H1 (cell line): ENCODE results near the gene TMEM220. TPM values are rescaled to one million over a fixed set of nuclear protein-coding genes. Genes with fewer than 3 reads are reported as not detected.

Source experiments
- CTCF ChIA-PET: fragments of 300-600 bp; sonication (Branson Sonifier 250); formaldehyde crosslinking; loops from one replicate; lab custom pipeline; 2021; ENCODE audit not compliant: partially characterized antibody; lab: Charles Lee
- POLR2A ChIA-PET: fragments of 300-600 bp; sonication (Branson Sonifier 250); formaldehyde crosslinking; loops from one replicate; lab custom pipeline; 2021; ENCODE audit warnings: inconsistent platforms; ENCODE audit not compliant: partially characterized antibody; lab: Charles Lee
- DNase-seq, 2 experiments: peaks; one replicate each; pipeline versions ENCODE4 v3.0.0 to v3.0.0-alpha.2; 2010 to 2022; ENCODE audit warnings: low spot score in 2 of 2, low read depth in 1 of 2, mixed read lengths in 1 of 2
- FAIRE-seq: peaks from 2 replicates; lab custom pipeline; 2011; peaks lifted over from hg19 to GRCh38; lab: Jason Lieb, UNC
- H2AFZ ChIP-seq: 2 replicates; pipeline ENCODE4 v1.8.1; 2012; ENCODE audit warnings: low read length, inconsistent platforms
- H2AK5ac ChIP-seq: 2 replicates; pipeline ENCODE4 v1.6.1; 2013; ENCODE audit warnings: low read depth, low read length
- H2BK120ac ChIP-seq: replicated peaks from 2 replicates; pipeline ENCODE3; 2013; ENCODE audit warnings: low read depth, low read length, inconsistent platforms
- H2BK12ac ChIP-seq: 2 replicates; pipeline ENCODE4 v1.6.1; 2013; ENCODE audit warnings: low read depth, low read length
- H2BK15ac ChIP-seq: 2 replicates; pipeline ENCODE4 v1.6.1; 2013; ENCODE audit warnings: low read length
- H2BK20ac ChIP-seq: 2 replicates; pipeline ENCODE4 v1.6.1; 2013; ENCODE audit warnings: low read length
- H2BK5ac ChIP-seq: 2 replicates; pipeline ENCODE4 v1.6.1; 2013; ENCODE audit warnings: low read depth, low read length
- H3K14ac ChIP-seq: 2 replicates; pipeline ENCODE4 v1.6.1; 2013; ENCODE audit warnings: inconsistent platforms; ENCODE audit not compliant: insufficient read length
- H3K18ac ChIP-seq: 2 replicates; pipeline ENCODE4 v1.6.1; 2013; ENCODE audit warnings: low read length; ENCODE audit errors: extremely low read depth
- H3K23ac ChIP-seq: 2 replicates; pipeline ENCODE4 v1.6.1; 2013; ENCODE audit warnings: inconsistent platforms; ENCODE audit not compliant: insufficient read length
- H3K23me2 ChIP-seq: 2 replicates; pipeline ENCODE4 v1.6.1; 2013; ENCODE audit warnings: low read depth, low read length
- H3K27ac ChIP-seq: 2 replicates; pipeline ENCODE4 v1.6.1; 2011; ENCODE audit warnings: low read depth, low read length, inconsistent platforms
- H3K27me3 ChIP-seq, 4 experiments: replicated peaks in 1 of 4; 1 replicate in 1 of 4; 2 replicates in 3 of 4; pipeline versions ENCODE4 v1.6.1 to v1.8.1; 2011 to 2013; ENCODE audit warnings: low read length in 3 of 4, mild to moderate bottlenecking in 3 of 4, inconsistent platforms in 2 of 4, mixed read lengths in 2 of 4, moderate library complexity in 1 of 4; ENCODE audit not compliant: control insufficient read depth in 3 of 4, insufficient read depth in 3 of 4; ENCODE audit errors: extremely low read depth in 1 of 4
- H3K36me3 ChIP-seq, 4 experiments: 2 replicates each; pipeline versions ENCODE4 v1.6.1 to v1.8.1; 2011 to 2013; ENCODE audit warnings: mild to moderate bottlenecking in 4 of 4, low read length in 3 of 4, moderate library complexity in 2 of 4, control low read depth in 1 of 4, inconsistent platforms in 1 of 4; ENCODE audit not compliant: insufficient read depth in 4 of 4, control insufficient read depth in 2 of 4
- H3K4ac ChIP-seq: replicated peaks from 2 replicates; pipeline ENCODE3; 2013; ENCODE audit warnings: low read length, low read depth, mixed read lengths, inconsistent platforms; ENCODE audit not compliant: insufficient read length
- H3K4me1 ChIP-seq, 4 experiments: replicated peaks in 1 of 4; 1 replicate in 1 of 4; 2 replicates in 3 of 4; pipeline versions ENCODE4 v1.6.1 to v1.8.1; 2011 to 2013; ENCODE audit warnings: low read length in 3 of 4, inconsistent platforms in 2 of 4, mixed read lengths in 1 of 4; ENCODE audit not compliant: insufficient read depth in 4 of 4, control insufficient read depth in 3 of 4
- H3K4me2 ChIP-seq, 2 experiments: 2 replicates each; pipeline versions ENCODE4 v1.6.1 to v1.8.1; 2011 to 2013; ENCODE audit warnings: low read depth in 2 of 2, low read length in 2 of 2, control low read depth in 1 of 2, inconsistent platforms in 1 of 2, mild to moderate bottlenecking in 1 of 2; ENCODE audit not compliant: insufficient read depth in 1 of 2
- H3K4me3 ChIP-seq, 4 experiments: fragments of 200-600, 300-600 bp in 1 of 4; sonication (generic), shearing (Covaris generic), sonication (Bioruptor Twin) in 1 of 4; 2 replicates each; pipeline versions ENCODE4 v1.5.1 to v1.8.1; 2011 to 2016; ENCODE audit warnings: low read length in 4 of 4, low read depth in 3 of 4, control low read depth in 2 of 4, inconsistent platforms in 2 of 4, mild to moderate bottlenecking in 2 of 4, mixed read lengths in 1 of 4, moderate library complexity in 1 of 4; ENCODE audit not compliant: insufficient read depth in 2 of 4; ENCODE audit errors: extremely low read depth in 1 of 4
- H3K56ac ChIP-seq: replicated peaks from 2 replicates; pipeline ENCODE3; 2013; ENCODE audit warnings: low read depth, mild to moderate bottlenecking, mixed read lengths, low read length, inconsistent platforms; ENCODE audit not compliant: insufficient read length
- H3K79me1 ChIP-seq: 2 replicates; pipeline ENCODE4 v1.6.1; 2013; ENCODE audit warnings: low read depth, low read length, control low read depth
- H3K79me2 ChIP-seq, 2 experiments: 2 replicates each; pipeline versions ENCODE4 v1.6.1 to v1.8.1; 2012 to 2013; ENCODE audit warnings: low read length in 2 of 2, mild to moderate bottlenecking in 2 of 2, inconsistent platforms in 1 of 2; ENCODE audit not compliant: insufficient read depth in 2 of 2, control insufficient read depth in 1 of 2
- H3K9ac ChIP-seq, 4 experiments: replicated peaks in 1 of 4; 1 replicate in 1 of 4; 2 replicates in 3 of 4; pipeline versions ENCODE4 v1.6.1 to v1.8.1; 2011 to 2013; ENCODE audit warnings: low read depth in 3 of 4, low read length in 3 of 4, control low read depth in 2 of 4, mild to moderate bottlenecking in 2 of 4, moderate library complexity in 2 of 4, inconsistent platforms in 1 of 4; ENCODE audit errors: extremely low read depth in 1 of 4
- H3K9me3 ChIP-seq, 2 experiments: 2 replicates each; pipeline versions ENCODE4 v1.6.1 to v1.8.1; 2012 to 2013; ENCODE audit warnings: mild to moderate bottlenecking in 2 of 2, moderate library complexity in 2 of 2, control low read depth in 1 of 2, inconsistent platforms in 1 of 2, low read depth in 1 of 2, low read length in 1 of 2, mixed read lengths in 1 of 2; ENCODE audit not compliant: insufficient read depth in 2 of 2
- H4K20me1 ChIP-seq, 2 experiments: replicated peaks in 1 of 2; 2 replicates each; pipeline versions ENCODE3 to v1.8.1; 2011 to 2013; ENCODE audit warnings: inconsistent platforms in 2 of 2, low read length in 2 of 2, mild to moderate bottlenecking in 1 of 2; ENCODE audit not compliant: insufficient read depth in 2 of 2, control insufficient read depth in 1 of 2
- H4K5ac ChIP-seq: 2 replicates; pipeline ENCODE4 v1.6.1; 2013; ENCODE audit warnings: low read length, low read depth, mixed read lengths, inconsistent platforms; ENCODE audit not compliant: insufficient read length
- H4K8ac ChIP-seq: 2 replicates; pipeline ENCODE4 v1.8.0; 2013; ENCODE audit warnings: mild to moderate bottlenecking, moderate library complexity, low read length, inconsistent platforms; ENCODE audit not compliant: insufficient read depth; ENCODE audit errors: extremely low read depth
- H4K91ac ChIP-seq: replicated peaks from 2 replicates; pipeline ENCODE3; 2013; ENCODE audit warnings: low read length, mixed read lengths, inconsistent platforms; ENCODE audit not compliant: insufficient read length
- ATF2 ChIP-seq: IDR thresholded peaks from 2 replicates; pipeline ENCODE4 v1.6.1; 2012; ENCODE audit warnings: low read length, inconsistent platforms
- BACH1 ChIP-seq: IDR thresholded peaks from 2 replicates; pipeline ENCODE4 v1.6.1; 2012; ENCODE audit warnings: low read length, improper control_type of control experiment
- CHD1 ChIP-seq: IDR thresholded peaks from 2 replicates; pipeline ENCODE4 v1.6.1; 2012; ENCODE audit warnings: low read depth, low read length, improper control_type of control experiment
- KDM1A ChIP-seq: fragments of 200-600, 300-600 bp; sonication (generic); IDR thresholded peaks from 2 replicates; pipeline ENCODE4 v1.7.1; 2016; ENCODE audit warnings: mild to moderate bottlenecking, low read length, borderline replicate concordance
- RFX5 ChIP-seq: IDR thresholded peaks from 2 replicates; pipeline ENCODE4 v1.6.1; 2011; ENCODE audit warnings: low read depth, low read length, improper control_type of control experiment, borderline replicate concordance
- RNF2 ChIP-seq: fragments of 200-900, 300-1000 bp; sonication (generic); IDR thresholded peaks from 2 replicates; pipeline ENCODE4 v1.7.1; 2016; ENCODE audit warnings: borderline replicate concordance, low read depth, mild to moderate bottlenecking, antibody characterized with exemption, low read length; ENCODE audit not compliant: poor library complexity, severe bottlenecking; ENCODE audit errors: missing control alignments
- RXRA ChIP-seq: IDR thresholded peaks from 2 replicates; pipeline ENCODE4 v1.6.1; 2011; ENCODE audit warnings: low read depth, mild to moderate bottlenecking, low read length, moderate library complexity; ENCODE audit not compliant: insufficient read depth
- SAP30 ChIP-seq: fragments of 300-600 bp; sonication (generic); IDR thresholded peaks from 2 replicates; pipeline ENCODE4 v1.7.1; 2012; ENCODE audit warnings: low read length, moderate library complexity, mild to moderate bottlenecking, inconsistent platforms; ENCODE audit not compliant: insufficient read depth, insufficient replicate concordance
- SIRT6 ChIP-seq: IDR thresholded peaks from one replicate; pipeline ENCODE4 v1.7.1; 2012; ENCODE audit warnings: low read length, inconsistent platforms
- TAF7 ChIP-seq: optimal IDR thresholded peaks from 2 replicates; pipeline ENCODE3; 2011; ENCODE audit warnings: low read depth, mild to moderate bottlenecking, inconsistent platforms, low read length, moderate library complexity, borderline replicate concordance
- TBP ChIP-seq: IDR thresholded peaks from 2 replicates; pipeline ENCODE4 v1.6.1; 2011; ENCODE audit warnings: low read depth, low read length, improper control_type of control experiment
- TCF12 ChIP-seq: IDR thresholded peaks from 2 replicates; pipeline ENCODE4 v1.6.1; 2011; ENCODE audit warnings: low read depth, mild to moderate bottlenecking, low read length
- WGBS, 2 experiments: shearing (Covaris generic) in 1 of 2; methylation state at CpG; one replicate each; pipeline versions ENCODE4 v1.1.6 to v1.1.7; 2013 to 2015; ENCODE audit warnings: low lambda C conversion rate in 2 of 2, mixed read lengths in 2 of 2, inconsistent platforms in 1 of 2, low coverage in 1 of 2, missing lambda C conversion rate in 1 of 2; ENCODE audit not compliant: insufficient replicate concordance in 2 of 2, insufficient coverage in 1 of 2, insufficient read length in 1 of 2; ENCODE audit errors: extremely low coverage in 1 of 2, missing lambda C conversion rate in 1 of 2; 5-methylcytosine and 5-hydroxymethylcytosine counted together
- polyA plus RNA-seq, 7 experiments: library from polyadenylated mRNA; depleted of rRNA in 3 of 7; stranded (reverse) in 5 of 7; unstranded in 2 of 7; fragments of >200 nt in 5 of 7; fragments of 200-250 nt in 2 of 7; gene quantifications; 1 replicate in 5 of 7; 2 replicates in 1 of 7; 4 replicates in 1 of 7; pipeline versions ENCODE4 v1.2.1 to v1.2.3, GENCODE V29; 2011 to 2013; ENCODE audit warnings: missing spikeins in 2 of 7, mixed read lengths in 2 of 7
- total RNA-seq: library from RNA; stranded (reverse); fragmentation: NEBNext Ultra II Directional; extraction: Animal tissue kit (Norgen Biotek cat#: 25700); gene quantifications from 2 replicates; pipeline ENCODE4 v1.2.1, GENCODE V29; 2021

TMEM220 gene
- total and polyA plus RNA-seq, 2 of the 8 experiments (the other 6 are each of a cell fraction or from before 2014, with no cell fraction given) = 3.8 to 4.1 TPM

- Histone ChIP-seq H2AFZ (no peak overlapping the region), H3K36me3 (no peaks in the 10 kb centered on the region), H3K23ac (no peak overlapping the region), H3K79me2 (no peaks in the 10 kb centered on the region), H3K9ac (no peak overlapping the region), H3K79me1 (no peaks in the 10 kb centered on the region), H3K4me2 (no peak overlapping the region), H4K5ac (no peak overlapping the region), H3K4ac (no peak overlapping the region), H2BK12ac (no peak overlapping the region), H4K8ac (peak overlapping the region; percentile 32; the same call in 1 of the 2 replicates), H3K9me3 (no peaks in the 10 kb centered on the region), H2BK20ac (no peak overlapping the region), H4K20me1 (no peaks in the 10 kb centered on the region), H3K18ac (no peak overlapping the region), H3K23me2 (no peaks in the 10 kb centered on the region; the same call in 1 of the 2 replicates), H3K27ac (no peak overlapping the region), H2AK5ac (no peak overlapping the region), H3K4me1 (no peaks in the 10 kb centered on the region), H3K27me3 (no peaks in the 10 kb centered on the region), H3K4me3 (no peak overlapping the region), H4K91ac (no peak overlapping the region), H2BK5ac (no peak overlapping the region), H2BK15ac (no peak overlapping the region), H2BK120ac (no peak overlapping the region), H3K14ac (no peak overlapping the region), H3K56ac (no peak overlapping the region)
- DNase-seq (no peak), FAIRE-seq (no peak)
- 90% methylated on average over 6 of the region's 6 CpGs; no CpG with 5 or more reads in 1 of the 2 experiments for WGBS, 2 experiments
- CTCF ChIA-PET = interaction anchor here (0.8 to 2.6 kb wide), 5 partner anchors 10 to 113 kb away, joined by 3 to 24 read pairs (median 4); no protein-coding TSS in a partner anchor
- POLR2A ChIA-PET = interaction anchor here (1.7 kb wide), 1 partner anchor 13 kb away, joined by 6 read pairs; no protein-coding TSS in a partner anchor
- TF ChIP-seq SAP30 (no peak), BACH1 (no peak), RXRA (no peak), KDM1A (no peak), TCF12 (no peak), TAF7 (no peak), ATF2 (no peak), TBP (no peak), RFX5 (no peak), SIRT6 (no peak), CHD1 (no peak), RNF2 (no peak)
Observed at GRCh38 chr17:10742431-10742830, 12.6 kb upstream of the TMEM220 start.
